HG02870 (cell line): ENCODE results near the gene TRAPPC4.
A peak's percentile ranks its signal among the peaks of the same experiment; 100 is the strongest.
"Not testable (repeated sequence)": the region's sequence is repeated elsewhere in the genome, so short reads cannot be mapped to it uniquely, and the experiment has no call there.

ENCODE experiments used
- ATAC-seq: cut with Tn5 transposase; IDR thresholded peaks from one replicate; pipeline ENCODE4 v1.9.1; 2021; ENCODE audit warnings: mild to moderate bottlenecking, moderate library complexity; ENCODE audit not compliant: unreplicated experiment

The TRAPPC4 gene

DNA sequence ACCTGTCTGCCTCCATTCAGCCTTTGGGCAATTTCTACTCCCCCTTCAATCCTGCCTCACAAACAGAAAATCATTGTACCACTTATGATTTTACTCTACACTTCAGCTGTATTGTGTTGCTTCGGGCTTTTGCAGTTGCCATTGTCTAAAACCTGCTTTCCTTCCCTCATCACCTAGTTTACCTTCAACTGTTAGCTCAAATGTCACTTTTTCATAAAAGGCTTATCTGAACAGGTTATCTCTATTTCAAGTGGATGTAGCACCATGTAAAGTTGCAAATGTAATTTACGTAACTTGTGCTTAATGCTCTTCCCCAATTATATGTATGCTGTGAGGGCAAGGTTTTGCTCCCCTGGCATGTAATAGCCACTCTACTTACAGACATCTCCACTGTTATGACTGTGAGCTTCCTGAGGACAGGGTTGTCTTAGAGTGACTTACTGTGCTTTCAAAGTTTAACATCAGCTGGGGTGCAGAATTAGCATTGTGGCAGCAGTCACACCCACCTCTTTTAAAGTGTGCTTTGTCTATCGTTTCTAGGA is 5.9 kb upstream of the TRAPPC4 start:
- no peak for ATAC-seq

DNA sequence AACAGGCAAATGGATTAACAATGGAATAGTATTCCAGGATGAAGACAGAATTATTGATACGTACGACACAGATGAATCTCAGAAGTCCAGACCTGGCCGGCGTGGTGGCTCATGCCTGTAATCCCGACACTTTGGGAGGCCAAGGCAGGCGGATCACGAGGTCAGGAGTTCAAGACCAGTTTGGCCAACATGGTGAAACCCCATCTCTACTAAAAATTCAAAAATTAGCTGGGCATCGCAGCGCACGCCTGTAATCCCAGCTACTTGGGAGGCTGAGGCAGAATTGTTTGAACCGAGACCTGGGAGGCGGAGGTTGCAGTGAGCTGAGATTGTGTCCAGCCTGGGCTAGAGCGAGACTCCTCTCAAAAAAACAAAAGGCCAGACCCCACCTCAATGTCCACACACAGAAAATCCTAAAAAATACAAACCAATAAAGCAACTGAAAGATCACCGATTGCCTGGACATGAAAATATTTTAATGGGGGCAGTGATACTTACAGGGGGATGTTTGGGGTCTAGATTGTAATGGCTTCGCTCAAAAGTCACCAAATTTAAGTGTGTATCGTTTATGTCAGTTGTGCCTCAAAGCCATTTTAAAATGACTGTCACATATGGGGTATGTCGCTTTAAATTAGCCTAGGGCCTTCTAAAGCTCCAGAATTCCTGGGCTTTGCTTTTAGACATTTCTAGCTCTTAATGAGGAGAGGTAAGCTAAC is 4.2 kb upstream of the TRAPPC4 start:
- no peak for ATAC-seq

DNA sequence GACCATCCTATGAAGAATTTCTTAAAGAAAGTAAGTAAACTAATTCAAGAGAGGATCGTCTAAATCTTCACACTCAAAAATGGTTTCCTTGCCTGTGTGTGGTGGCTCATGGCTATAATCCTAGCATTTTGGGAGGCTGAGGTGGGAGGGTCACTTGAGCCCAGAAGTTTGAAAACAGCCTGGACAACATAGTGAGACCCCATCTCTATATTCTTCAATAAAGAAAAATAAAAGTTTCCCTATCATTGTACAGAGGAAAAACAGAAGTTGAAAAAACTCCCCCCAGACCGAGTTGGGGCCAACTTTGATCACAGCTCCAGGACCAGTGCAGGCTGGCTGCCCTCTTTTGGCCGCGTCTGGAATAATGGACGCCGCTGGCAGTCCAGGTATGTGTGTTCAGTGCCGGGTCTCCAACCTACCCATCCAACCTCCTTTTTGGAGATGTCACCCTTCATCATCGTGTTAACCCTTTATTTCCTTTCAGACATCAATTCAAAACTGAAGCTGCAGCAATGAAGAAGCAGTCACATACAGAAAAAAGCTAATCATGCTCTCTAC is 3.4 kb upstream of the TRAPPC4 start:
- no peak for ATAC-seq

DNA sequence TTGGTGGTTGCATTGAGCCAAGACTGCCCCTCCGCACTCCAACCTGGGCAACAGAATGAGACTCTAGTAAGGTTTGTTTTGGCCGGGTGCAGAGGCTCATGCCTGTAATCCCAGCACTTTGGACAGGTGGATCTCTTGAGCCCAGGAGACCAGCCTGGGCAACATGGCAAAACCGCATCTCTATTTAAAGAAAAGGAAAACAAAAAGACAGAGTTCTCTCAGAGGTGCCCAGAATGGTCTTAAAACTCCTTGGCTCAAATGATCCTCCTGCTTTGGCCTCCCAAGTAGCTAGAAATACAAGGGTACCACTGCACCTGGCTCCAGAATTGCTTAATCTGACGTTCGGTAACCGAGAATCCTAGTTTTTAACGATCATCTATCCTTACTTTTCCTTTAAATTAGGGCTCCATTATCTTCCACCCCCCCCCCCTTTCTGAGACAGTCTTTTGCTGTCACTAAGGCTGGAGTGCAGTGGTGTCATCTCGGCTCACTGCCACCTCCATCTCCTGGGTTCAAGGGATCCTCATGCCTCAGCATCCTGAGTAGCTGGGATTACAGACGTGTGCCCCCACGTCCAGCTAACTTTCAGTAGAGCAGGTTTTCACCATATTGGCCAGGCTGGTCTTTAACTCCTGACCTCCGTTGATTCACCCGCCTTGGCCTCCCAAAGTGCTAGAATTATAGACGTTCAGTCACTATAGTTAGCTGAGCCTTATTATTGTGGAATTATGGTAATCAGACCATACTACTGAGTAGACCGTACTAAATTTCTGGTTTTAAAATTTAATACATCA is 2.2 kb upstream of the TRAPPC4 start:
- ATAC-seq: no peak

DNA sequence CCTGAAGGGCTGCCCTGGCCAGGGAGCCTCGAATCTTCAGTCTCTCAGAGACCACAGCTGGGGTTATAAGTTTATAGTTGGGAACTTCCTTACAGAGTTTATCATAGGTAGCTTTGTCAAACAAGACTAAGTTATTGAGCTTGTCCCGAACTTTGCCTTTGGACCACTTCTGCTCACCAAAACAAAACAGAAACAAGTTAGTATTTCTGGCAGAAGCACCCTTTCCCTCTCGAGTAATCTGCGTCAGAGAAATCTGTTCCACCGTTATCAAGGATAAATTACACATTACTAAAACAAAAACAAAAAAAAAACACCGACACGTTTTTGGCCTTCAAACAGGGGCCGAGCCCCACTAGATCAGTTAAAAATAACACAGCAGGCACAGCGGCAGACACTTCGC is 1.2 kb upstream of the TRAPPC4 start:
- ATAC-seq: not testable (repeated sequence)

DNA sequence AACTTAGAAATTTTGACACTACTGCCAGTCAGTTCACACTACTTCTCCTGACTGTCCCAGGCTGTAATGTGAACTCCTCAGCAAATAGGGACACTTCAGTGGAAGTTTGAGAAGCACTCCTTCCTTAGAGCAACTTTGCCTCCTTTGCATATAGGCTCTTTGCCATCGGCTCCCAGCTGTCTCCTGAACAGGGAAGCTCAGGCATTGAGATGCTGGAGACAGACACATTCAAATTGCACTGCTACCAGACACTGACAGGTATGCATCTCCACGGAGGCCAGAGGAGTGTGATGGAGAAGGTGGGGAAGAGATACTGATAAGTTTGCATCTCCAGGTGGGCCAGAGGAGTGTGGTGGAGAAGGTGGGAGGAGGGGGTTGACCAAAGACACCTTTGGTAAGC is 1.4 kb downstream of the TRAPPC4 start:
- no peak for ATAC-seq

DNA sequence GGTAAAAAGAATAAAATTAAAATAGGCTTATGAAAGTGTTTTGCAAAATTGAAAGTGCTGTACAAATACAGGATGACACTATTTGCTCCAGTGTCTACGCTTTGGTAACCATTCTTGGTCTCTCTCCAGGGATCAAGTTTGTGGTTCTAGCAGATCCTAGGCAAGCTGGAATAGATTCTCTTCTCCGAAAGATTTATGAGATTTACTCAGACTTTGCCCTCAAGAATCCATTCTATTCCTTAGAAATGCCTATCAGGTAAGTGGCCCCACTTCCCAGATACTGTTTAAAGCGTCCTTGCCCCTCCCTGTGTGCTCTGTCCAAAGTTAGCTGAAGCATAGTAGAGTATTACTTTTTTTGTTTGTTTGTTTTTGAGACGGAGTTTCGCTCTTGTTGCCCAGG is 3.1 kb downstream of the TRAPPC4 start:
- ATAC-seq: no peak

DNA sequence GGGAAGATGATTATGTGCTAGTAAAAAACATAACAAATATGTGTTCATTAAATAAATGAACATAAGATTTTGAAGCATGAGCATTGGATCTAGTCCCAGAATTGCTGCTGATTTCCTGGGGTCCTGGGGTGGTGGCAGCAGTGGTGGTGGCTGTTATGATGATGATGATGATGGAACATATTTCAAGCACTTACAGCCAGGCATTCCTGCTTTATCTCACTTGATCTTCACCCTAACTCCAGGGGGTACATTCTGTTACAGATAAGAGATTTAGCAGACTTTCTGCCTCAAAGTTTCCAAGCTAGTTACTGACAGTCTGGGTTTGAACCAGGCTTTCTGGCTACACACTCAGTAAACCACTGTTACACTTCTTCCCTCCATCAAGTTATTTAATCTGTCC is 5.2 kb downstream of the TRAPPC4 start:
- ATAC-seq: no peak

DNA sequence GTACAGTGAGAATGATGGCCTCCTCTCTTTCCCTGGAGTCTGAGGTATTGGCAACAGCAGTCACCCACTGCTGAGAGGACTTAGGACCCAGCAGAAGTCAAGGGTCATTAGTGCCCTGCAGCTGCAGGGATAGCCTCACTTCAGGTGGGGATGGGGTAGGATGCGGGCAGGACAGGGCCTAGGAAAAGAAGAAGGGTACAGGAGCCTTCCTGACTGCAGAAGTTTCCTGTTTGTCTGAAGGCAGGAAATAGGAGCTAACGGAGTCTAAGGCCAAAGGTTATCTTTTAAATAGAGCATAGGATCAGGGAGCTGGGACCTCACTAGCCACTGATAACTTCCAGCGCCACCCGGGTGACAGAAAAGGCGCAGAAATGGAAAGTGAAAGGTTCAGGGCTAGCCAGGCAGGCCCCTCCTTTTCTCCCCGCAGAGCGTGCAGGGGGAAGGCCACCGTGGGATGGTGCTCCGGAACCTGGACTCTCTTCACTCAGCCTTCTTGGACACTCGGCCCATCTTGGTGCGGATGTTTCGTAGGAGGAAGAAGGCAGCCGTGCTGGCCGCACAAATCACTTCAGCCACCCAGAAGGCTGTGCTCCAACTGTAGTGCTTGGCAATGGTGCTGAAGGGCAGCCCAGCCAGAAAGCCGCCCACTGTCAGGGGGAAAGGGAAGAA is 6.0 kb downstream of the TRAPPC4 start:
- ATAC-seq: no peak

DNA sequence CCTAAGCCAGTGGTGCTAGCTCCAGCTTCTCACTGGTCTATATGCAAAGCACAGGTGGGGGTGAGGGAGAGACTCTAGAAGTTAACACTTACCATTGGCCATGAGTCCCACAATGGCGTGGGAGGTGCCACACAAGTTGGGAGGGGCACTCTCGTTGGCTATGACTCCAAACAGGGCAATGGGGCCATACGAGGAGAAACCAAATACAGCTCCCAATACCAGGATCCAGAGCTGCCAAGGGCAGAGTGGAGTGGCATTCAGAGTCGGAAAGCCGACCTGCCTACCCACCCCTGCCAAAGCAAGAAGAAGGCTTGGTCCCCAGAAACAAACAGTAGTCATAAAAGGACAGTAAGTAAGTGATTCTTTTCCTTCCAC is 6.5 kb downstream of the TRAPPC4 start:
- no peak for ATAC-seq

DNA sequence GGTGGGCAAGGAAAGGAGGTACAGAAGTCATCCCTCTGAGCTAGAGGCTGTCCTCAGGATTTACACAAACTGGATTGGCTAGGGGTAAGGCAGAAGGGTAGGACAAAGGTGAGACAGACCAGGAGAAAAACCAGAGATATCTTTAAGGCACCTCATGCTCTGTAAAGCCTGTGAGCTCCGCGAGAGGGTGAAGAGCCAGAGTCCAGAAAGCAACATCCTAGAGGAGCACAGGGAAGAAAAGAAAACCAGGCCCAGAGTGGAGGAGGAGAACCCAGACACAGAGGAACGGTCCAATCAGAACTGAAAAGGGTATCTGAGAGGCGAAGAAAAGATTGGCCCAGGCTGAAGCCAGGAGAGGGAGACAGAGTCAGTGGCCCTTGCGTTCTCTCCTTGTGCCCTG is 7.0 kb downstream of the TRAPPC4 start:
- no peak for ATAC-seq

DNA sequence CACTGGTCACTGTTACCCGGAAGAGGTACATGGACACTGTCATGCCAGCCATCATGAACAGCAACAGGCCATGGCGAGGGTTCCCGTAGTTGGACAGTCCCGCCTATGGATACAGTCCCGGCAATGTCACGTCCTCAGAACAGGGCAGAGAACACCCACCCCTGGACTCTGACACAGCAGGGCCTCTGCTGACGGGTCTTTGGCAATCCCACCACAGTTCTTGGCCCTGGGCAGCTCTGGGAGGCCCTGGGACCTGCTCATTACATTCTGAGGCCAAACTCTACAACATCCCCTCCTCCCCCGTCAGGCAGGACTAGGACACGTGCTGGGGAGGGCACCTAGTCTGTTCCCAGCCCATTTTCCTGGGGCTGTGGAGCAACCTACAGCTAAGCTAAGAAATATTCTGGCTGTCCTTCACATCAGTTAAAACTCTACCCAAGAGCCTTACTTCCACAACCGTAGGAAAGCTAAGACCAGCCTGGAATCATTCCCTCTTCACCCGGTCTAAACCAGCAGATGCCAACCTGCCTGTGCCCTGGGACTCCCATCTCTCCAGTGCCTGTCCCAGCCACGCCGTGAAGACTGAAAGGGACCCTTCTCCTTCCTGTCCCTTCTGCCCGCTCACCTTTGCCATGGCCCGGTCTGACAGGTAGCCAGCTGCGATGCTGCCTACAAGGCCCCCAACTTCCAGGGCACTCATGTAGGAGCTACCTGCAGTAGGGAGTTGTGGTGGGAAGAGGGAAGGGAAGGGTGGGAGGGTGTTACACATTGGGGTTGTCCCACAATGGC is 7.6 kb downstream of the TRAPPC4 start:
- ATAC-seq: no peak

DNA sequence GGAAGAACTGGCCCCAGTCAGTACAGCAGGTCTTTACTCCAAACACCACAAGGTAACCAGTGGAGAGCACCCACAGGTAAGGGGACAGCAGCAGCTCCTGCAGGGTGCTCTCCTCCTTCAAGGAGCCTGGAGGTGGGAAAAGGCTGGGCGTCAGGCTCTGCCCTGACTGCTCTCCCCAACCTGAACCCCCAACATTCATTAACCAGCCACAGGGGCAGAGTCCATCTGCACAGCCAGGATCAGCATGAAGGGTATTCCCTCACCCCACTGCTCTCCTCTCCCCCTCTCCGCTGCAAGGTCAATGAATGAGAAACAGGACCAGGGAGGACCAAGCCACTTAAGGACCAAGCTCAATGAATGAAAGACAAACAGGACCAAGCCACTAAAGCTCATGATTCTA is 8.4 kb downstream of the TRAPPC4 start:
- no peak for ATAC-seq

DNA sequence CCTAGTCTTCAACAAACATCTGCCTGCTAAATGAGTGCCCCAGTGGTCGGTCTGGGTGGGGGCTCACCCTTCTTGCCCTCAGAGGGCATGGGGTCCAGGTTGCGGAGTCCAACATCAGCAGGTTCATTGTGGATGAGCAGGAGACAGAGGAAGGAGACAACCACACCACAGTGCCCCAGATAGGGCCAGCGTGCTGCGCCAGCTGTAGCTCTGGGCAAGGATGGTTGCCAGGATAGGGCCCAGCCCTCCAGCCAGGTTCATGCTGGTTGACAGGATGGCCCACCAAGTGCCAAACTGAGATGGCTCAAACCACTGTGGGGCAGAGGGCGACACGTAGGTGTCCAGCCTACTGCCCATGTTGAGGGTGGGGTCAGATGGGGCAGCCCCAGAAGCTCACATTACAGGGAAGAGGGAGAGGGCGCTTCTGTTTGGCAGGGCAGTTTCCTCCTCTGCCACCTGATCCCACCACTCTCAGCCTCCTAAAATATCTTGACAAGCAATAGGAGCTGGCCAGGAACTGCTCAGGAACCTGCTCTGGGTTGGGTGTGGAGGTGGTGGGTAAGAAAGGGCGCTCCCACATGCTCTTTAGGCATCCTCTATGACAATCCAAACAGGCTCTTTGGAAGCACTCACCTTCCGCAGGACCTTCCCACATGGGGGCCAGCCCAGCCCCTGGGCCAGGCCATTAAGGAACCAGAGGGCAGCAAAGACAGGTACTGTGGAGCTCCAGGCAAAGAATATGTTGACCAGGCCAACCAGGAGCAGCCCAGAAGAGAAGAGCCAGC is 9.2 kb downstream of the TRAPPC4 start:
- no peak for ATAC-seq

DNA sequence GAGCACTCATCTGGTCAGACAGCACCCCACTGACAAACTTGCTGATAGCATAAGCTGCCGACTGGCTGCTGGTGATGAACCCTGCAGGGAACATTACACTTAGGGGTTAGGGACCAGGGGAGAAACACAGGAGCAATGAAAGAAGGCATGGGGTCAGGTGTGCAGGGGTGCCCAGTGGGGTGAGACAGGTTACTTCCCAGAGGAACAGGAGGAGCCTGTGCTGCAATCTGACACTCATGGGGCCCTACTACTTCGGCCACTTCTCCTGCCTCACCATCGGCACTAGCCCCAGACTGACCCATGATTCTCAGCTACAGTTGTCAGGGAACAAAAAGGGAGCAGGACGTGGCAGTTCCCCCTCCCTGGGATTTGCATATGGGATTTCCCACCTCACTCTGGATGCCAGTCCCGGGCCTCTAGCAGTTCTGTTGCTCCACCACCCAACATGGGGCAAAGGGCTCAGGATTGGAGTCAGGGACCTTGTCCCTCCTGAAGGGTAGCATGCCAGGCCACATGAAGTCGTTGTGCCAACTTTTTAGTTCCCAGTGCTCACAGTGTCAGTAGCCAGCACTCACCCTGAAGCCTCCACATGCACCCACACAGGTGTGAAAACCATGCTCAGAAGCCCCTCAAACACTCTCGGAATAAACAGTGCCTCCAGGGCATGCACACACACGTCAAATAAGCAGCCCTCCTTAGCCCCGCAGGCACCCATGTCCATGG is 9.9 kb downstream of the TRAPPC4 start:
- ATAC-seq: no peak

DNA sequence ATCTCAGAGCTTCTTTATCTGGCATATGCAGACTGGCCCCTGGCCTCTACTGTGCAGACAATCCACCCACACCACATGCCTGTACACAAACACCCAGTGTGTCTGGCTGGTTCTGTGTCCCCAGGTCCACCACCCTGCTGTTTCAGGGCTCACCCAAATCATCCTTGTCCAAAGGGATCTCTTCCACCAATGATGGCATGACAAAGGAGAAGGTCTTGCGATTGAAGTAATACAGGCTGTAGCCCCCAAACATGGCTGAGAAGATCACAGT is 10.4 kb downstream of the TRAPPC4 start:
- no peak for ATAC-seq

DNA sequence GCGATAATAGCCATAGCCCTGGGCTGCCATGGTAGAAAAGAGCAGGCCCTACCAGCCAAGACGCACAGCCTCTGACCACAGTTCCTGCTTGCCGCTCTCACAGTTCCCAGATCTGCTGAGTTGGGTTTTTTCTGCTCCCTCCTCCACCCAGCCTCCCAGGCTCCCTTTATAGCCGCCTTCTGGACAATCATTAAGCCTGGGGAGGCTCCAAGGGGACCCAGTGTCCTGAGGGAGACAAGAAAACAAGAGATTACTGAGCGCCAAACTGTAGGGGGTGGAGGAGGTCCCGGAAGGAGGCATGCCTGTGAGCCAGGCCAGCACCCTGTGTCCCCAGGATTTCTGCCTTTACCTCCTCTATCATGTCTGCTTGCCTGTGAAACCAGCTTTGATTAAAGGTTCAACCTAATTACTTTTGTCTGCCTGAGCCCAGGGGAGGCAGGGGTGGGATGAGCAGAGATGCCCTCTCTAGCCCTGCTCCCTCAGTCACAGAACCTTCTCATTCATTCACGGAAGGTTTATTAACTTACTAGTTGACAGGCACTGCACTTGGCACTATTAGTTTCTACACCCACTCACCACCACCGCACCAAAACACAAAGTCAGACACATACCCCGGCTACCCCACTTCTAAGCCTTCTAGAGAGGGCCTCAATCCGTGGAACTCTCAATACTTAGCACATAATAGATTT is 10.9 kb downstream of the TRAPPC4 start:
- ATAC-seq: peak; percentile 13

DNA sequence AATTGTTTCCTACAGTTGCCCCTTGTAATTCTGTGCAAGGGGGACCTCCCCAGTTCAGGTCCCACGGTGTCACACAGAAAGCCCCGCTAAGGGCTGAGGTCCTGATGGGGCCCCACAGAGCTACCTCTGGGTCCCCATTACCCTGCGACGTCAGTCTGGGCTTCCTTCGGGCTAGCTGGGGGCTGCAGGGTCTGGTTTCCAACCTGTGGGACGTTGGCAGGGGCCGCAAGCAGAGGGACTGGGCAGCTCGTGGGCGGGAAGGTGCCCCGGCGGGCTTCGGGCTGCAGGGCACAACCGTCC is 11.4 kb downstream of the TRAPPC4 start:
- peak; percentile 16 for ATAC-seq
